Thoracic aorta (tissue), 2 donors: ENCODE data around the gene DNAJC17. TPM values are rescaled to one million over a fixed set of nuclear protein-coding genes. Genes with fewer than 3 reads are reported as not detected.

ENCODE experiments used
- ATAC-seq: fragments of 150-250 bp; one replicate; pipeline ENCODE4 v1.8.0; 2017; ENCODE audit warnings: low read depth; ENCODE audit not compliant: insufficient number of reproducible peaks, low FRiP score
- DNase-seq: peaks from one replicate; pipeline ENCODE4 v3.0.0-alpha.2; 2020; ENCODE audit warnings: low spot score
- H3K27ac ChIP-seq, 2 donors: fragments of 200-600 bp; sonication (generic); 1 replicate in 1 of 2; 2 replicates in 1 of 2; pipeline ENCODE4 v1.5.1; 2016; ENCODE audit warnings: mild to moderate bottlenecking in 2 of 2, moderate library complexity in 2 of 2
- H3K27me3 ChIP-seq: fragments of 200-600 bp; sonication (generic); replicated peaks from 2 replicates; pipeline ENCODE4 v1.6.0; 2016; ENCODE audit warnings: mild to moderate bottlenecking; ENCODE audit not compliant: insufficient read depth
- H3K36me3 ChIP-seq: fragments of 200-600 bp; sonication (generic); one replicate; pipeline ENCODE4 v1.5.1; 2016
- H3K4me1 ChIP-seq, 2 donors: fragments of 200-600 bp; sonication (generic); 1 replicate in 1 of 2; 2 replicates in 1 of 2; pipeline versions ENCODE4 v1.5.1 to v1.6.0; 2016; ENCODE audit warnings: low read depth in 2 of 2, mild to moderate bottlenecking in 1 of 2; ENCODE audit not compliant: control insufficient read depth in 1 of 2
- H3K4me3 ChIP-seq: fragments of 200-600 bp; sonication (generic); 2 replicates; pipeline ENCODE4 v1.5.1; 2016; ENCODE audit warnings: mild to moderate bottlenecking
- H3K9me3 ChIP-seq: fragments of 200-600 bp; sonication (generic); 2 replicates; pipeline ENCODE4 v1.5.1; 2016
- total RNA-seq, 2 donors: library from RNA; depleted of rRNA; stranded (reverse); fragments of >200 nt; gene quantifications; one replicate each; pipeline versions ENCODE4 v1.1.0 to v1.2.3, GENCODE V29; 2016
- TF ChIP-seq, protein P1 (sequence below): fragments of 200-600 bp; sonication (generic); IDR thresholded peaks from one replicate; pipeline ENCODE4 v1.5.1; 2019; ENCODE audit warnings: antibody characterized with exemption

DNAJC17 gene
- total RNA-seq, 2 donors from 2014 or later: 6.1 to 20.4 TPM

GRCh38 chr15:40823572-40824343, 16.5 kb upstream of the DNAJC17 start:
- Histone ChIP-seq H3K27ac (no peak overlapping the region), H3K27me3 (no peaks in the 10 kb centered on the region), H3K9me3 (no peaks in the 10 kb centered on the region), H3K36me3 (no peaks in the 10 kb centered on the region), H3K4me3 (no peak overlapping the region), H3K4me1 (no peaks in the 10 kb centered on the region)
- TF ChIP-seq, protein P1, sequence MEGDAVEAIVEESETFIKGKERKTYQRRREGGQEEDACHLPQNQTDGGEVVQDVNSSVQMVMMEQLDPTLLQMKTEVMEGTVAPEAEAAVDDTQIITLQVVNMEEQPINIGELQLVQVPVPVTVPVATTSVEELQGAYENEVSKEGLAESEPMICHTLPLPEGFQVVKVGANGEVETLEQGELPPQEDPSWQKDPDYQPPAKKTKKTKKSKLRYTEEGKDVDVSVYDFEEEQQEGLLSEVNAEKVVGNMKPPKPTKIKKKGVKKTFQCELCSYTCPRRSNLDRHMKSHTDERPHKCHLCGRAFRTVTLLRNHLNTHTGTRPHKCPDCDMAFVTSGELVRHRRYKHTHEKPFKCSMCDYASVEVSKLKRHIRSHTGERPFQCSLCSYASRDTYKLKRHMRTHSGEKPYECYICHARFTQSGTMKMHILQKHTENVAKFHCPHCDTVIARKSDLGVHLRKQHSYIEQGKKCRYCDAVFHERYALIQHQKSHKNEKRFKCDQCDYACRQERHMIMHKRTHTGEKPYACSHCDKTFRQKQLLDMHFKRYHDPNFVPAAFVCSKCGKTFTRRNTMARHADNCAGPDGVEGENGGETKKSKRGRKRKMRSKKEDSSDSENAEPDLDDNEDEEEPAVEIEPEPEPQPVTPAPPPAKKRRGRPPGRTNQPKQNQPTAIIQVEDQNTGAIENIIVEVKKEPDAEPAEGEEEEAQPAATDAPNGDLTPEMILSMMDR: no peak
- DNase-seq: no peak
- no peak for ATAC-seq

GRCh38 chr15:40821195-40821594, 13.9 kb upstream of the DNAJC17 start:
- H3K9me3 ChIP-seq: no peaks in the 10 kb centered on the region
- no peaks in the 10 kb centered on the region for H3K36me3 ChIP-seq
- H3K4me1 ChIP-seq: no peaks in the 10 kb centered on the region
- H3K4me3 ChIP-seq: no peak overlapping the region
- no peaks in the 10 kb centered on the region for H3K27me3 ChIP-seq
- ATAC-seq: no peak
- no peak for DNase-seq
- TF ChIP-seq, protein P1: no peak
- H3K27ac ChIP-seq: no peak overlapping the region

GRCh38 chr15:40819048-40819447, 11.8 kb upstream of the DNAJC17 start:
- Histone ChIP-seq H3K27ac (no peak overlapping the region), H3K4me1 (no peaks in the 10 kb centered on the region), H3K9me3 (no peaks in the 10 kb centered on the region), H3K36me3 (no peaks in the 10 kb centered on the region), H3K4me3 (no peak overlapping the region), H3K27me3 (no peaks in the 10 kb centered on the region)
- ATAC-seq (no peak), DNase-seq (no peak)
- TF ChIP-seq, protein P1: no peak

- DNase-seq (no peak), ATAC-seq (no peak)
- H3K27ac ChIP-seq: no peak overlapping the region
- no peaks in the 10 kb centered on the region for H3K4me1 ChIP-seq
- TF ChIP-seq, protein P1: no peak
- peaks cover 10% of the 10 kb centered on the region for H3K36me3 ChIP-seq
- no peaks in the 10 kb centered on the region for H3K9me3 ChIP-seq
- no peaks in the 10 kb centered on the region for H3K27me3 ChIP-seq
- no peak overlapping the region for H3K4me3 ChIP-seq
These were observed 7.9 kb upstream of the DNAJC17 start for GRCh38 chr15:40815042-40815698.

- peaks cover 10% of the 10 kb centered on the region for H3K36me3 ChIP-seq
- no peak overlapping the region for H3K27ac ChIP-seq
- DNase-seq (no peak), ATAC-seq (no peak)
- TF ChIP-seq, protein P1: no peak
- no peaks in the 10 kb centered on the region for H3K27me3 ChIP-seq
- H3K4me3 ChIP-seq: no peak overlapping the region
- H3K9me3 ChIP-seq: no peaks in the 10 kb centered on the region
- H3K4me1 ChIP-seq: peaks cover 0 to 5% of the 10 kb centered on the region in 2 donors
These were observed 5.6 kb upstream of the DNAJC17 start for GRCh38 chr15:40812721-40813425.
